Ovary (tissue), 9 donors: Measurements from ENCODE around the gene SMIM11. TPM values are rescaled to one million over a fixed set of nuclear protein-coding genes. Genes with fewer than 3 reads are reported as not detected.
"Not testable (repeated sequence)": the region's sequence is repeated elsewhere in the genome, so short reads cannot be mapped to it uniquely, and the experiment has no call there.

Source experiments
- DNase-seq, 5 donors: peaks; one replicate each; pipeline ENCODE4 v3.0.0-alpha.2; 2019 to 2020
- H3K27ac ChIP-seq, 2 donors: fragments of 200-600 bp; one replicate each; pipeline versions ENCODE4 v1.5.1 to v1.8.0; 2019 to 2022
- H3K27me3 ChIP-seq: fragments of 200-600 bp; one replicate; pipeline ENCODE4 v1.8.0; 2022
- H3K36me3 ChIP-seq: fragments of 200-600 bp; sonication (generic); one replicate; pipeline ENCODE4 v1.5.1; 2019
- H3K4me1 ChIP-seq: one replicate; pipeline ENCODE4 v1.8.1; 2013; ENCODE audit warnings: mild to moderate bottlenecking, moderate library complexity; ENCODE audit not compliant: insufficient read depth
- H3K4me3 ChIP-seq: fragments of 200-600 bp; sonication (generic); one replicate; pipeline ENCODE4 v1.5.1; 2017
- H3K9me3 ChIP-seq, 2 donors: fragments of 200-600 bp in 1 of 2; sonication (generic) in 1 of 2; one replicate each; pipeline versions ENCODE4 v1.5.1 to v1.8.1; 2013 to 2019; ENCODE audit warnings: mild to moderate bottlenecking in 1 of 2, moderate library complexity in 1 of 2
- EP300 ChIP-seq: sonication (generic); formaldehyde crosslinking; IDR thresholded peaks from one replicate; pipeline ENCODE4 v1.6.1; 2017; ENCODE audit warnings: antibody characterized with exemption
- POLR2A ChIP-seq: fragments of 450-650 bp; IDR thresholded peaks from one replicate; pipeline ENCODE4 v1.6.1; 2017; ENCODE audit warnings: antibody characterized with exemption, mild to moderate bottlenecking, moderate library complexity
- WGBS, 3 donors: extraction: QIAGEN DNeasy Blood & Tissue Kit in 1 of 3; methylation state at CpG; one replicate each; pipeline versions ENCODE4 v1.1.5 to v1.1.7; 2013 to 2017; 5-methylcytosine and 5-hydroxymethylcytosine counted together
- intact Hi-C, 4 donors: fragments of 100-400 bp; cut with DNase I; formaldehyde crosslinking; loops; one replicate each; pipeline versions ENCODE4 v1.11.0 to v1.15.1; 2022 to 2023
- polyA plus RNA-seq, 2 donors: library from polyadenylated mRNA; stranded (reverse); fragments of 200-250 nt in 1 of 2; fragments of 350-450 nt in 1 of 2; fragmentation: Illumina TruSeq in 1 of 2; extraction: RNeasy Lipid Tissue Mini Kit (QIAGEN cat#74804) in 1 of 2; gene quantifications; one replicate each; pipeline ENCODE4 v1.2.3, GENCODE V29; 2013 to 2014
- total RNA-seq, 7 donors: library from RNA; depleted of rRNA in 2 of 7; stranded (reverse); fragments of >200 nt in 2 of 7; fragmentation: NEBNext Ultra II Directional in 3 of 7; extraction: Animal tissue kit (Norgen Biotek cat#: 25700) in 3 of 7; gene quantifications; one replicate each; pipeline versions ENCODE4 v1.1.0 to v1.2.4, GENCODE V29; 2016 to 2023
- TF ChIP-seq, protein P1 (sequence below), 3 donors: fragments of 450-650 bp in 2 of 3; fragments of 200-600 bp in 1 of 3; IDR thresholded peaks; one replicate each; pipeline versions ENCODE4 v1.5.1 to v1.8.0; 2016 to 2022; ENCODE audit warnings: antibody characterized with exemption in 3 of 3, mild to moderate bottlenecking in 1 of 3
- donor health status: DM: no; HTN: no; CAD: no; lungs with moderate emphysema.
- donor health status: DM: no; HTN: no; CAD: no.
- donor health status: Bipolar disorder and iron deficiency.
- donor health status: DM: yes; HTN: yes; CAD: no.
- donor health status: DM: no; HTN: no; CAD: no.
- donor health status: DM: yes; HTN: yes; CAD: no.

The SMIM11 gene
- total and polyA plus RNA-seq, 9 donors, result 6.8 to 29.4 (median 11.5) TPM

DNA sequence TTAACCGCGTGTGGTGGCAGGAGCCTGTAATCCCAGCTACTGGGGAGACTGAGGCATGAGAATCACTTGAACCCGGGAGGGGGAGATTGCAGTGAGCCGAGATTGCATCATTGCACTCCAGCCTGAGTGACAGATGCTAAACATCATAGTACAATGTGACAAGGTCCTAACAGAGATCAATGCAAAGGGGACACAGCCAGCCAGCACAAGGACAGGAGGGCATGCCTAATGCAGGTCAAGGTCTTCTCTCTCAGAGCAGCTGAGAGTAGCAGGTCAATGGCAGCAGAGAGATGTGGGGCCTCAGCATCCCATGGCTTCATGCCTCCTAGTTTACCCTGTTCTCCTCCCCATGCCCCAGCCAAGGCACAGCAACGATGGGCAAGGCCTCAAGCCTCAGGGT is 3.0 kb upstream of the SMIM11 start:
- Histone ChIP-seq H3K9me3 (no peaks in the 10 kb centered on the region), H3K27me3 (no peaks in the 10 kb centered on the region), H3K4me3 (no peak overlapping the region), H3K27ac (no peak overlapping the region), H3K4me1 (no peaks in the 10 kb centered on the region), H3K36me3 (no peaks in the 10 kb centered on the region)
- 81 to 94% (median 92%) methylated on average over 5 of the region's 5 CpGs for WGBS, 3 donors
- DNase-seq, result no peak
- TF ChIP-seq, protein P1, sequence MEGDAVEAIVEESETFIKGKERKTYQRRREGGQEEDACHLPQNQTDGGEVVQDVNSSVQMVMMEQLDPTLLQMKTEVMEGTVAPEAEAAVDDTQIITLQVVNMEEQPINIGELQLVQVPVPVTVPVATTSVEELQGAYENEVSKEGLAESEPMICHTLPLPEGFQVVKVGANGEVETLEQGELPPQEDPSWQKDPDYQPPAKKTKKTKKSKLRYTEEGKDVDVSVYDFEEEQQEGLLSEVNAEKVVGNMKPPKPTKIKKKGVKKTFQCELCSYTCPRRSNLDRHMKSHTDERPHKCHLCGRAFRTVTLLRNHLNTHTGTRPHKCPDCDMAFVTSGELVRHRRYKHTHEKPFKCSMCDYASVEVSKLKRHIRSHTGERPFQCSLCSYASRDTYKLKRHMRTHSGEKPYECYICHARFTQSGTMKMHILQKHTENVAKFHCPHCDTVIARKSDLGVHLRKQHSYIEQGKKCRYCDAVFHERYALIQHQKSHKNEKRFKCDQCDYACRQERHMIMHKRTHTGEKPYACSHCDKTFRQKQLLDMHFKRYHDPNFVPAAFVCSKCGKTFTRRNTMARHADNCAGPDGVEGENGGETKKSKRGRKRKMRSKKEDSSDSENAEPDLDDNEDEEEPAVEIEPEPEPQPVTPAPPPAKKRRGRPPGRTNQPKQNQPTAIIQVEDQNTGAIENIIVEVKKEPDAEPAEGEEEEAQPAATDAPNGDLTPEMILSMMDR (IDR thresholded peaks at IDR 0.05), result no peak
- TF ChIP-seq POLR2A (no peak), EP300 (no peak)
- intact Hi-C loops, result no loop called here

DNA sequence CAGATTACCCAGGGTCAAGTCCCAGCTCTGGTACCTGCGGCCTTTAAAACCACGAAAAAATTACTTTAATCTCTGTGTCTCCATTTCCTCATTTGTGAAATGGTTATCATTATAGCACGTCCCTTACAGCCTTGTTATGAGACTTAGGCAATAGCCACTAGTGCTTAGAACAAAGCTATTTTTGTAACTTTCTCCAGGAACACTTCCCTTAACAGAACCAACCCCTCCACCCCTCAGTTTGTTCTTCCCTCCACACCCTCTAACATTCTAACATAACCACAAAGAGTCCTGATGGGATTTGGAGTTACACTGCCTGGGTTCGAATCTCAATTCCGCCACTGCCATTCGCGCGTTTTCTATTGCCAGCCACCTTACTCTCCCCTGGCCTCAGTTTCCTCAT is 845 bp upstream of the SMIM11 start:
- not testable (repeated sequence) for H3K27ac ChIP-seq
- WGBS, 3 donors, result no CpG with 5 or more reads among the region's 8 CpGs

DNA sequence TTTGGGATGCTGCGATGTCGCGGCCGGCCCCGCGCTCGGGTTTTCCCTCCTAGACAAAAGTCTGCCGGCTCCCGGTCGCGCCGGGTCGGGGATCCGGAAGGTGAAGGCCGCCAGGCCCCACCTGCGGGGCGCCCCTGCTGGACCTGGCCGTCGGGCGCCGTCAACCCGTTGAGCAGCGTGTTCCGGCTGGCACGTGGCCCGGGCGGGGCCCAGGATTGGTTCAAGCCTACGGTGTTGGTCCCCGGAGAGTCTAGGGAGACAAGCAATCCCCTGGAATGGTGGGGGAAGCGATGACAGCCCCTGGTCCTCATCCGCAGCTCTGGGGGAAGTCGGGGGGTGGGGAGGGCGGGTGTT is 289 bp downstream of the SMIM11 start:
- WGBS, 3 donors, result no CpG with 5 or more reads among the region's 33 CpGs
- H3K27ac ChIP-seq, H3K9me3 ChIP-seq, H3K4me1 ChIP-seq, H3K4me3 ChIP-seq, intact Hi-C loops, H3K36me3 ChIP-seq, DNase-seq, H3K27me3 ChIP-seq: not testable (repeated sequence)

More for the DNA sequence above, 845 bp upstream of the SMIM11 start:
- H3K27me3 ChIP-seq, H3K36me3 ChIP-seq, H3K4me3 ChIP-seq, DNase-seq, H3K9me3 ChIP-seq, H3K4me1 ChIP-seq, intact Hi-C loops: not testable (repeated sequence)

DNA sequence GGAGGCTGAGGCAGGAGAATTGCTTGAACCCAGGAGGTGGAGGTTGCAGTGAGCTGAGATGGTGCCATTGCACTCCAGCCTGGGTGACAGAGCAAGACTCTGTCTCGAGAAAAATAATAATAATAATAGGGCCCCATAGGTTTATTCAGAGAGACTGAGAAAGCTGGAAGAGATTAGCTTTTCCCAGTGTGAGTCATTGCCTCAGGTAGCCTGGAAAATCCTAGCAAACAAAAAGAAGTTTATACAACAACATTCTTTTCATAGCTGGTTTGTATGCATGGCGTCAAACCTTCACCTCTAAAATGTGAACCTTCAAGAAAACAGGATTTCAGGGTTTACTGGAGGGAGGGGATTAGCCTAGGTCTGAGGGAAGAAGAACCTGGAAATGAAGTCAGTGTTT is 7.8 kb downstream of the SMIM11 start:
- H3K36me3 ChIP-seq, H3K27ac ChIP-seq, DNase-seq, H3K4me3 ChIP-seq, H3K27me3 ChIP-seq, intact Hi-C loops, H3K9me3 ChIP-seq, H3K4me1 ChIP-seq: not testable (repeated sequence)
- no CpG with 5 or more reads among the region's 2 CpGs for WGBS, 3 donors

DNA sequence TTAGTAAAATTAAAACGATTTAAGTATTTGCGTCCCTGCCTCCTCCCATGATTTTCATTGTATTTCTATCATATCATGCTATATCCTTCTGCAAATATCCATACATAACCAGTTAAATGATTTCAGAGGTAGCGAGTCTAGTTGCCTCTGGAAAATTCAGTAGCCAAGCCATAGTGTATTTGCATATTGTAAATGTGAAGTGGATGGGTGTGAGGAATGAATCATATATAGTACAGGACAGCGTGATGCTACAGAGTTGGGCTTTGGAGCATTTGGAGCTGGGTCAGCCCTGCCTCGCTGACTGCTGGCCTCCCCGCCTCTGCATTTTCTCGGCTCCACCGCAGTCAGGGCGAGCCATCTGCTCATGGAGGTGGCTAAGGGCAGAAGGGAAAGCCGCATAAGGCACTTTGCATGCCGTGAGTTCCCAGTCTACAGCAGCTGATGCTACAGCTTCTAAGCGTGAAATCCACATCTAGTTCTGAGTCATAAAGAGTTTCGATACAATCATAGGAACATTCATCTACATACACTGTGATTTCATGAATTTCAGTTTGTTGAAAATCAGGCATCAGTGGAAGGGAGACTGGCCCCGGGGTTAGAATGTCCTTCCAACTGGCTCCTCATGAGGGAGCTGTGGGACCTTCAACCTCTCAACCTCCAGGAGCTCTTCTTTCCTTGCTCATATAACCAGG is 8.6 kb downstream of the SMIM11 start:
- DNase-seq, H3K27me3 ChIP-seq, H3K9me3 ChIP-seq, H3K27ac ChIP-seq, H3K4me1 ChIP-seq, H3K36me3 ChIP-seq, intact Hi-C loops, H3K4me3 ChIP-seq: not testable (repeated sequence)
- WGBS, 3 donors, result no CpG with 5 or more reads among the region's 14 CpGs

DNA sequence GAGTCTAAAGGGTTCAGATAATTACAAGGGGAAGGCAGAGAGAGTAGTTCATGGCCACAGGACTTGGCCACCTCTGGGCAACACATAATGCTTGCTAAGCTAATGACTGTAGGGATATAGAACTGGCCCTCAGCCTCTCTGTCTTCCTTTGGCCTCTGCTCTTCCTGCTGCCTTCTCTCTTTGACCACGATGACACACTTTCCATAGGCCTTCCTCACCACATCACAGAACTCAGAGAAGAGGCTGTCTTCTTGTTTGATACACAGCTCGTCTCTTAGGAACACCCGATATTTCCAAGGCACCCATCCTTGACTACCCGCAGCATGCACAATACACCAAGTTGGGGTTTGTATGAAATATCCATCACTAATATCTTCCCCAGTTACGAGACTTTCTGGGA is 25.2 kb downstream of the SMIM11 start:
- H3K27me3 ChIP-seq, H3K27ac ChIP-seq, intact Hi-C loops, H3K4me1 ChIP-seq, H3K36me3 ChIP-seq, DNase-seq, H3K4me3 ChIP-seq, H3K9me3 ChIP-seq: not testable (repeated sequence)
- WGBS, 3 donors, result no CpG with 5 or more reads among the region's 5 CpGs

DNA sequence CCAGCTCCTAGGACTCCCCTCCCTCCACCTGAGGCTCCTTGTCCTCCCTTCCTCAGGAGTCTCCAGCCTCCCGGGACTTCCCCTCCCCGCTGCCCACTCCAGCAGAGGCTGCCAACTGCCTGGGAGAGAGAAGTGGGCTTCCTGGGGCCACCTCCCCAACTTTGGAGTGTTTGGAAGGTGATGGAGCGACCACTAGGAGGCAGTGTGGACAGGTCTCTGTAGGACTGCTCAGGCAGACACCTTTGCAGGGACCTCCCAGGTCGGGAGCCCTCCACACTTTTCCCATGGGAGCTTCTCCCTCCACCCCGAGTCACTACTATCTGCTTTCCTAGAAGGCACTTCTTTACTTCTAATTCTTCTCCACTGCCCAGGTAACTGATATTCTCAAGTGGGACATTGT is 29.4 kb downstream of the SMIM11 start:
- intact Hi-C loops, DNase-seq, H3K27ac ChIP-seq, H3K9me3 ChIP-seq, H3K4me3 ChIP-seq, H3K4me1 ChIP-seq, H3K27me3 ChIP-seq, H3K36me3 ChIP-seq: not testable (repeated sequence)
- WGBS, 3 donors, result no CpG with 5 or more reads among the region's 5 CpGs

DNA sequence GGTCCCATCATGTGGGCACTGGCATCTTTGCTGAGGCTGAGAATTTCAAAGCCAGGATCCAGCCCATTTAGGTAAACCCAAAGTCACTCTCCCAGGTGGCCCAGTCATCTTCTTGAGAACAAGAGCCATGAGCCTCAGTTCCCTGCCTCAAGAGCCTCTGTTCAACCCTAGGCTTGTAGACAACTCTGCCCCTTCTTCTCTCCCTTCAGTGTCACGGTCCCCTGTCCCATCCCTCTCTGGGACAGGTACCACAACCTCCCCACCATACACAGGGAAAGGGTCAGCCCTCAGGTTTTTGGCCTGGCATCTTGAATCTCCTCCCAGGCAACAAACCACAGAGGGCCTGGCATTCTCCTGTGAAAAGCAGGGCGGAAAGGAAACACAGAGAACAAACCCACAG is 30.4 kb downstream of the SMIM11 start:
- H3K36me3 ChIP-seq, H3K4me3 ChIP-seq, H3K27me3 ChIP-seq, H3K4me1 ChIP-seq, H3K27ac ChIP-seq, H3K9me3 ChIP-seq, intact Hi-C loops, DNase-seq: not testable (repeated sequence)
- WGBS, 3 donors, result no CpG with 5 or more reads among the region's 2 CpGs

DNA sequence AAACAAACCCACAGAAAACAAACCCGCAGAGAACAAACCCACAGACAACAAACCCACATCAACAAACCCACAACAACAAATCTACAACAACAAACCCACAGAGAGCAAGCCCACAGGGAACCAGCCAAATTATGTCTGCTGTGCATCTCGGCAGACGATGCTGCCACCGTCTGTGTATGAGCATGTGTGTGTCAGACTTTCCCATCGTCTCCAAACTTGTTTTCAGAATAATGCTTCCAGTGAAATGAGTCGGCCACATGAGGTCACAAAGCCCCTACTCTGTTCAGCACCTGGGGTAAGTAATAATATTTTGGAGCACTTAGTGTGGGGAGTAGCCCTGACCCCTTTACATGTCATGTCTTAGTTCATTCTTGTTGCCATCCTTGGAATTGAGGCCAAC is 30.8 kb downstream of the SMIM11 start:
- H3K4me3 ChIP-seq, H3K36me3 ChIP-seq, H3K27ac ChIP-seq, intact Hi-C loops, H3K9me3 ChIP-seq, H3K4me1 ChIP-seq, DNase-seq, H3K27me3 ChIP-seq: not testable (repeated sequence)
- no CpG with 5 or more reads among the region's 6 CpGs for WGBS, 3 donors

DNA sequence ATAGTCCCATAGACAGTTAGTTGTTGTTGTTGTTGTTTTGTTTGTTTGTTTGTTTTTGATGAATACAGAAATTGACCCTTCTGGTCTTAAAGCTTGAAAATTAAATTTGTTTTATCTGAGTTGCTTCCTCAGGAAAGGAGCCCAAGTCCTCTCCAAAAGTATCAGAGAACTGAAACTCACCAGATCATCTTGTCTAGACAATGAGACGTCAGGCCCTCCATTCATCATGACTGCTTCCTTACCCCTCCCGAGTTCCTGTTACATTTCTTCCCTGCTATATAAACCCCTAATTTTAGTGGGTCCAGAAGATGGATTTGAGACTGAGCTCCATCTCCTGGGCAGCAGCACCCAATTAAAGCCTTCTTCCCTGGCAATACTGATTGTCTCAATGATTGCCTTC is 31.4 kb downstream of the SMIM11 start:
- intact Hi-C loops, H3K27me3 ChIP-seq, H3K9me3 ChIP-seq, H3K4me1 ChIP-seq, H3K4me3 ChIP-seq, H3K36me3 ChIP-seq, DNase-seq, H3K27ac ChIP-seq: not testable (repeated sequence)
- no CpG with 5 or more reads among the region's 2 CpGs for WGBS, 3 donors

DNA sequence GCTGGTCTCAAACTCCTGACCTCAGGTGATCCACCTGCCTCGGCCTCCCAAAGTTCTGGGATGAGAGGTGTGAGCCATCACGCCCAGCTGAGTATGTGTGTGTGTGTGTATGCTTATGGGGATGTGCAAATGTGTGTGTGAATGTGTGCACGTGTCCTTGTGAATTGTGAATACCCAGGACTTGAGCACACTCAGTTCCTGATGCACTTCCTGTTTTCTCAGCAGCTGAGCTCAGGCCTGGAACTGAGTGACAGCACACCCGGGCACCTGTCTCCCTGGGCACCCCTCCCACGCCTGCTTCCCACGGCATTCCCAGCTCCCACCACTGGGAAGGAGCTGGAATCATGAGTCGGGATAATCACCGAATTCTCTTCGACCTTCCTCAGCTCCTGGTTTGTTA is 32.0 kb downstream of the SMIM11 start:
- intact Hi-C loops, result not testable (repeated sequence)
- WGBS, 3 donors, result no CpG with 5 or more reads among the region's 9 CpGs

More for the DNA sequence above, 32.0 kb downstream of the SMIM11 start:
- not testable (repeated sequence) for H3K4me3 ChIP-seq, H3K9me3 ChIP-seq, H3K27ac ChIP-seq, H3K4me1 ChIP-seq, H3K27me3 ChIP-seq, DNase-seq, H3K36me3 ChIP-seq
